NCI-H2171 treated with DMSO at 0.1 percent for 48 hours (cell line): ENCODE measurements around the gene UBE2D2.
A peak's percentile ranks its signal among the peaks of the same experiment; 100 is the strongest.
"Not testable (repeated sequence)": the region's sequence is repeated elsewhere in the genome, so short reads cannot be mapped to it uniquely, and the experiment has no call there.

Source experiments
- DNase-seq: peaks from one replicate; lab custom pipeline; 2025; lab: John Stamatoyannopoulos, UW

The UBE2D2 gene

DNA sequence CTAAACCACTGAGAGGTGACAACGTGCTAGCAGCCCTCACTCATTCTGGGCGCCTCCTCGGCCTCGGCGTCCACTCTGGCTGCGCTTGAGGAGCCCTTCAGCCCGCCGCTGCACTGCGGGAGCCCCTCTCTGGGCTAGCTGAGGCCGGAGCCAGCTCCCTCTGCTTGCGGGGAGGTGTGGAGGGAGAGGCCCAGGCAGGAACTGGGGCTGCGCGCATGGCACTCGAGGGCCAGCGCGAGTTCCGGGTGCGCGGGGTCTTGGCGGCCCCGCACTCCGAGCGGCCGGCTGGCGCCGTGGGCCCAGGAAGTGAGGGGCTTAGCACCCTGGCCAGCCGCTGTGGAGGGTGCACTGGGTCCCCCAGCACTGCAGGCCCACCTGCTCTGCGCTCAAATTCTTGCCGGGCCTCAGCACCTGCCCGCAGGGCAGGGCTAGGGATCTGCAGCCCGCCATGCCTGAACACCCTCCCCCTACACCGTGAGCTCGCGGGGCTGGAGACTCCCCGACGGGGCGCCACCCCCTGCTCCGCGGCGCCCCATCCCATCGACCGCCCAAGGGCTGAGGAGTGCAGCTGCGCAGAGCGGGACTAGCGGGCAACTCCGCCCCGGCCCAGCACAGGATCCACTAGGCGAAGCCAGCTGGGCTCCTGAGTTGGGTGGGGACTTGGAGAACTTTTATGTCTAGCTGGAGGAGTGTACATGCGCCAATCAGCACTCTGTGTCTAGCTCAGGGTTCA, 11.8 kb upstream of the UBE2D2 start:
- DNase-seq = no peak

DNA sequence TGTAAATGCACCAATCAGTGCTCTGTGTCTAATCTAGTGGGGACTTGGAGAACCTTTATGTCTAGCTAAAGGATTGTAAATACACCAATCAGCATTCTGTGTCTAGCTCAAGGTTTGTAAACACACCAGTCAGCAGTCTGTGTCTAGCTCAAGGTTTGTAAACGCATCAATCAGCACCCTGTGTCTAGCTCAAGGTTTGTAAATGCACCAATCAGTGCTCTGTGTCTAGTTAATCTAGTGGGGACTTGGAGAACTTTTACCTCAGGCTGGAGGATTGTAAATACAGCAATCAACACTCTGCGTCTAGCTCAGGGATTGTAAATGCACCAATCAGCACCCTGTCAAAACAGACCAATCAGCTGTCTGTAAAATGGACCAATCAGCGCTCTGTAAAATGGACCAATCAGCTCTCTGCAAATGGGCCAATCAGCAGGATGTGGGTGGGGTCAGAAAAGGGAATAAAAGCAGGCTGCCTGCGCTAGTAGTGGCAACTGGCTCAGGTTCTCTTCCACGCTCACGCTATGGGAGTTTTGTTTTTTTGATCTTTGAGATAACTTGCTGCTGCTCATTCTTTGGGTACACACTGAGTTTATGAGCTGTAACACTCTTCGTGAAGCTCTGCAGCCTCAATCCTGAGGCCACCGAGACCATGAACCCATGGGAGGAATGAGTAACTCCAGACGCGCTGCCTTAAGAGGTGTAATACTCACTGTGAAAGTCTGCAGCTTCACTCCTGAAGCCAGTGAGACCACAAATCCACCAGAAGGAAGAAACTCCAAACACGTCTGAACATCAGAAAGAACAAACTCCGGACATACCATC, 10.9 kb upstream of the UBE2D2 start:
- not testable (repeated sequence) for DNase-seq

GRCh38 chr5:139551191-139551889, 9.8 kb upstream of the UBE2D2 start:
- DNase-seq = no peak

DNA sequence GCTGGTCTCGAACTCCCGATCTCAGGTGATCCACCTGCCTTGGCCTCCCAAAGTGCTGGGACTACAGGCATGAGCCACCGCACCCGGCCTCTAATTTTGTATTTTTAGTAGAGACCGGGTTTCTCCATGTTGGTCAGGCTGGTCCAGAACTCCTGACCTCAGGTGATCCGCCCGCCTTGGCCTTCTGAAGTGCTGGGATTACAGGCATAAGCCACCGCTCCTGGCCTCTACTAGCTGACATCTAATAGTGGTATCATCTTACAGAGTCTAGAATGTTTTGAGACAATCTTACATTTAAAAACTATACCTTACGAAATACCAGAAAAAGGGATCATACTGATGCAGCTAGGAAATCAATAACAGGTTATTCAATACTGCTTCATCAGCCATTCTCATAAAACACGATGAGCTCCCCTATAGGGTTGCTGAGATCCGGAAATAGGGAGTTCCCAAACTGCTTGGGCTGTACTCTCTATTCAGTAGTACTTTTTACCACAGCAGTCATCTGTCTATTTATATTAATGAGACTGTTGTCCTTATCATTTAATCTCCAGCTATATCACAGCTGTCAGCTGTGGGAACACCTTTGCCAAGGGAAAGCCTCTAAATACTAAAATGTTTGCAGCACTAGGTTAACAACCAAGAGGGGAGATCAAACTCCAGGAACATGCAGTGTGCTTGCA, 8.1 kb upstream of the UBE2D2 start:
- DNase-seq = peak; percentile 30

- DNase-seq = no peak
These were observed 6.9 kb upstream of the UBE2D2 start for GRCh38 chr5:139554264-139554663.

DNA sequence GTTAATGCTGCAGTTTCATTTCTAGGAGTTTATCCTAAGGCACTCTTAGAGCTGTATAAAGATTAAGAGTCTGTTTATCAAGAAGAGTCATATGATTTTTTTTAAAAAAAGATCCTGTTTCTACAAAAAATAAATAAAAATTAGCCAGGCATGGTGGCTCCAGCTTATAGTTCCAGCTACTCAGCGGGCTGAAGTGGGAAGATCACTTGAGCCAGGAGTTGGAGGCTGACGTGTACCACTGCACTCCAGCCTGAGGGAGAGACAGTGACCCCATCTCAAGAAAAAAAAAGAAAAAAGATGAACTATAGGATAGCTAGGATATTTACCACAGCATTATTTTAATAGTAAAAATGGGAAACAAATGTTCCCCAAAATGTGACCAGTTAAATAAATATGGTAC, 3.3 kb upstream of the UBE2D2 start:
- DNase-seq = no peak

GRCh38 chr5:139561655-139562451, 714 bp downstream of the UBE2D2 start:
- peak; percentile 21 for DNase-seq

- DNase-seq = no peak
These were observed 1.7 kb downstream of the UBE2D2 start for GRCh38 chr5:139562847-139563246.

DNA sequence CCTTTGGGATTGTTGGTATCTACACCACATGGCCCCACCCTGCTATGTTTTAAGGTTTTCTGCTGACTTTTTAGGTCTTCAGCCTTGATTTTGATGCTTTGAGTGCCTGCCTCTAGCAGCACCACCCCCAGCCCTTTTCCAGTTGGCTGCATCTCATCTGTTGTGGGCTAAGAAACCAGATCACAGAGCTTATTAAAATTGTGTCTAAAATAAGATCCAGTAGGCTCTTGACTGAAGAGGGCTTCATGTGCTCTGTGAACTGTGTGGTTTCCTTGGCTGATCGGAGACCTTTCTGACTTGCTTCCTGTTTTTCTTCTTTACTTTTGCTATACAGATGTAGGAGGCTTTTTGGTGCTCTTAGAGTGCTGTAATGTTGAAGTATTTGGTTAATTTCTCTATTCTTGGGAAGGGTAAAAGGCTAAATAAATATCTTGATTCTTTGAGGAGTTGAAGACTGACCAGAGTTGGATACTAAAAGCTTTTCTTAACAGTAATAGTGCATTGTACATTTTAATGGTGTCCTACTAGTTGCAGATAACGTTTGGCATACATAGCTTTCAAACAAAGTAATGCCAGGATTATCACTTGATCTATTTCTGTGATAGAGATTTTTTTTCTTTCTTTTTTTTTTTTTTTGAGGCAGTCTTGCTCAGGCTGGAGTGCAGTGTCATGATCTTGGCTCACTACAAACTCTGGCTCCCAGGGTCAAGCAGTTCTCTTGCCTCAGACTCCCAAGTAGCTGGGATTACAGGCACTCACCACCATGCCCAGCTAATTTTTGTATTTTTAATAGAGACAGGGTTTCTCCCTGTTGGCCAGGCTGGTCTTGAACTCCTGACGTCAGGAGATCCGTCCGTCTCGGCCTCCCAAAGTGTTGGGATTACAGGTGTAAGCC, 4.5 kb downstream of the UBE2D2 start:
- DNase-seq = no peak

DNA sequence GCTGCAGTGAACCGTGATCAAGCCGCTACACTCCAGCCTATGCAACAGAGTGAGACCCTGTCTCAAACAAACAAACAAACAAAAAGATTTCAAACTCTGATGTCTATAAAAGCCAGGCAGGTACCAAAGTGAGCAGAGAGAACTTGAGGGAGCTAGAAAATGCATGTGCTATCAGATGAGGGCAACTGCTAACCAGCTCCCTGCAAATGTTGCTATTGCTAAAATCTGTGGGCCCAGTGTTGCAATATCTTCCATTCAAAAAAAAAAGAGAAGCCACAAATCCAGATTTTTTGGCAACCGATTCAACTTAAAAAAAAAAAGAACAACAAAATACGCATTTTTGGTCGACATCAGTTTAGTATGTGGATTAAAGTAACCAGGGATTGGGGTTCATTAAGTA, 5.5 kb downstream of the UBE2D2 start:
- no peak for DNase-seq

GRCh38 chr5:139569270-139569955, 8.3 kb downstream of the UBE2D2 start:
- DNase-seq = no peak

GRCh38 chr5:139571543-139571942, 10.4 kb downstream of the UBE2D2 start:
- DNase-seq = no peak

GRCh38 chr5:139571966-139572365, 10.8 kb downstream of the UBE2D2 start:
- no peak for DNase-seq

GRCh38 chr5:139574641-139575312, 13.6 kb downstream of the UBE2D2 start:
- no peak for DNase-seq

DNA sequence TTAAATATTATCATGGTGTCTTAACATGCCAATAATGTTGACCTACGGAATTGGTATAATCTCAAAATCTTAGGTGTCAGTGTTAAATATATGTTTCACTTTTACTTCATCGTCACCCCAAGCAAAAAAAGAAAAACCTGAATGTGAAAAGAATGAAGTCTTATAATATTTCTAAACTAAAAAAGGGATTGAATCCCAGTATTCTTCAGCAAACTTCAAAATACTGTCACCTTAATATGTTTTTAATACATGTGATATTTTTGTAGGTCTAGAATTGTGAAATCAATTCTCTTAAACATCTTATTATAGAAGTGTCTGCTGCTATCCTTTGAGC, 14.1 kb downstream of the UBE2D2 start:
- no peak for DNase-seq

DNA sequence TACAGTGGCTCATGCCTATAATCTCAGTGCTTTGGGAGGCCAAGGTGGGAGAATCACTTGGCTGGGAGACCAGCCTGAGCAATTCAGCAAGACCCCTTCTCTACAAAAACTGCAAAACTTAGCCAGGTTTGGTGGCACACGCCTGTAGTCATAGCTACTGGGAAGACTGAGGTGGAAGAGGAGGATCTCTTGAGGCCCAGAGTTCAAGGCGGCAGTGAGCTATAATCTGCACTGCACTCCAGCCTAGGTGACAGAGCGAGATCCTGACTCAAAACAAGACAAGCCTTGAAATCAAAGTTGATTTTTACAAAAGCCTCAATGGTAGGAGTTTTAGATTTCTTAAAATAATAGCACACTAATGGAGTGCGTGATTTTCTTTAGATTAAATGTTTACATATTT, 14.6 kb downstream of the UBE2D2 start:
- no peak for DNase-seq

- peak; percentile 14 for DNase-seq
These were observed 16.7 kb downstream of the UBE2D2 start for GRCh38 chr5:139577689-139578290.

DNA sequence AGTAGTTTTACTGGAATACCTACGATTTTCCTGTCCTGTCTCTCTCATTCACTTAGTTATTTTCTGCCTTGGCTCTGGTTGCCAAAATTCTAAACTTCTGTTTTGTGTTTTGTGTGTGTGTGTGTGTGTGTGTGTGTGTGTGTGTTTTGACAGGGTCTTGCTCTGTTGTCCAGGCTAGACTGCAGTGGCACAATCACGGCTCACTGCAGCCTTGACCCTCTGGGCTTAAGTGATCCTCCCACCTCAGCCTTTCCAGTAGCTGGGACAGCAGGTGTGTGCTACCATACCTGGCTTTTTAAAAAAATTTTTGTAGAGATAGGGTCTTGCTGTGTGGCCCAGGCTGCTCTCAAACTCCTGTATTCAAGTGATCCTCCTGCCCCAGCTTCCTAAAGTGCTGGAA, 17.2 kb downstream of the UBE2D2 start:
- DNase-seq = no peak

DNA sequence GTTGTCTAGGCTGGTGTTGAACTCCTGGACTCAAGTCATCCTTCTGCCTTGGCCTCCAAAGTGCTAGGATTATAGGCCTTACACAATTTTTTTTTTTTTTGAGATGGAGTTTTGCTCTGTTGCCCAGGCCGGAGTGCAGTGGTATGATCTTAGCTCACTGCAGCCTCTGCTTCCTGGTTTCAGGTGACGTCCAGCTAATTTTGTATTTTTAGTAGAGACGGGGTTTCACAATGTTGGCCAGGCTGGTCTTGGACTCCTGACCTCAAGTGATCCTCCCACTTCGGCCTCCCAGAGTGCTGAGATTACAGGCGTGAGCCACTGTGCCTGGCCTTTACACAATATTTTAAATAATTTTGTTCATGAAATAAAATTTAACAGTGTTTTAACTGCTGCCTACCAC, 21.0 kb downstream of the UBE2D2 start:
- not testable (repeated sequence) for DNase-seq
